HS-5 (cell line): ENCODE data around the gene GLRA1.
"Not testable (repeated sequence)": the region's sequence is repeated elsewhere in the genome, so short reads cannot be mapped to it uniquely, and the experiment has no call there.

Experiments used
- DNase-seq: peaks from one replicate; pipeline ENCODE4 v3.0.0-alpha.2; 2012; ENCODE audit warnings: low read depth

Gene GLRA1

DNA sequence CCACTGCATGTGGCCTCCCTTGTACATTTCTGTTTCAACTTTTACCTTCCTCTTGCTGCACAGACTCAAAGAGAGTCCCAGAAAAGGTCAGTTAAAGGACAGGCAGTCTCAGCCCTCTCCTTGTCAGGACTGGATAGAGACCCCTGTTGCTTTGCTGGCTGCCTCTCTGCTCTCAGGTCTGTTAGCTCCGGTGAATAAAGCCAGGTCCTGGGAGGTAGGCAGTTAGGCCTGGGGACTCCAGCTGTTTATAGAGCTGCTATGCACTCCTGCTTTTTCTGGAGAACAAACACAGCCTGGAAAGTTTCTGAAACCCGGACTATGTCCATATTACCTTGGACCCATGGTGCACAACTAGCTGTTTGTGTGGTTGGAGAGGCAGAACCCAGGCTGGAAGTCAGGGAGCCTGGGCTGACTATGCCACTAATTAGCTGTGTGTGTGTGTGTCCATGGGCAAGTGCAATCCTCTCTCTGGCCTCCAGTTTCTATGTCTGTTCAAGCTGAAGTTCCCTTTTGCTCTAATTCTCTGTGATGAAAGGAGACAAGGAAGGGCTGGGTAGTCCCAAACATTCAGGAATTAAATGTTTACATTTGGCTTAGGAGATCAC is 42.9 kb downstream of the GLRA1 start:
- no peak for DNase-seq

DNA sequence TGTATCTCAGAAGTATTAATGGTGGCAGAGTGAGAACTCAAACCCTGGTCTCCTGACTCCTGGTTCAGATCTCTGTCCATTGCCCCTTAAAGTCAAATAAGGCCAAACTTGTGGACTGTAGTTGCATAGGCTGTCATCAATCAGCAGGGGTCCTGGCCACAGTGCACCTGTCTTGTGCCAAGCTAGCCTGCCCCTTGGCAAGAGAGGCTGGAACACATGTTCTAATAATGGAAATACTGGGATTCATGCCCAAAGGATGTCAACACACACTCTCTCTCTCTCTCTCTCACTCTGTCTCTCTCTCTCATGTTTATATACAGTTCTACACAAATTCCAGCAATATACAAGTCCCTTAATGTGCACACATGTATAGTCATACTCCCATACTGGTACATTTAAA is 44.3 kb downstream of the GLRA1 start:
- DNase-seq, result no peak

DNA sequence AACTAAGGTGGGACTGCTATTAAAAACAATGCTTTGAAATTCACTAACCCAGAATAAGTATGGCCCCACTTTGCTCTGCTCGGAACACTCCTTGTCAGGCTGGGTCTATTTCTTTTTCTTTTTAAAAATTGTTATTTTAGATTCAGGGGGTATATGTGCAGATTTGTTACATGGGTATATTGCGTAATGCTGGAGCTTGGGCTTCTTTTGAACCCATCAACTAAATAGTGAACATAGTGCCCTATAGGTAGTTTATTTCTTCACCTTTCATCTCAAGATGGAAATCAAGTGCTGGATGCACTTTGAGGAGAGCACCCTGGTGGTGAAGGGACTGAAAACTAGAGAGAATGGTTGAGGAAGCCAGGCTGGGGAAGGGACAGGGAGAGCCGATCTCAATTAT is 51.0 kb downstream of the GLRA1 start:
- DNase-seq, result no peak

DNA sequence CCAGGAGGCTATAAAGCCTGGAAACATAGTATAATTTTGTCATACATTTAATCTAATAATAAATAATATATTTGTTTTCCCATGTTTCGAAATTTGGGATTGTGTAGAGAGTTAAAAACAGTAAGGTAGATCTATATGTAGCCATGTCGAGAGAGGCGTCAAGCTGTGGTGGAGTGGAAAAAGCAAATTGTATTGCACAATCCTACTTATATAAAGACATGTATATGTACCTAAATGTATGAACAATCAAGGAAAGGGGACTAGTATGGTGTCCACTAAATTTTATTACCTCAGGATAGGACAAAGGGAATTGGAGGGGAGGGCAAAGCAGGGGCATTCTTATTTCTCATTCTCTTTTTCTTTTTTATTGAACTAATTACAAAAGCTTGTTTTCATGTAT is 52.0 kb downstream of the GLRA1 start:
- no peak for DNase-seq

DNA sequence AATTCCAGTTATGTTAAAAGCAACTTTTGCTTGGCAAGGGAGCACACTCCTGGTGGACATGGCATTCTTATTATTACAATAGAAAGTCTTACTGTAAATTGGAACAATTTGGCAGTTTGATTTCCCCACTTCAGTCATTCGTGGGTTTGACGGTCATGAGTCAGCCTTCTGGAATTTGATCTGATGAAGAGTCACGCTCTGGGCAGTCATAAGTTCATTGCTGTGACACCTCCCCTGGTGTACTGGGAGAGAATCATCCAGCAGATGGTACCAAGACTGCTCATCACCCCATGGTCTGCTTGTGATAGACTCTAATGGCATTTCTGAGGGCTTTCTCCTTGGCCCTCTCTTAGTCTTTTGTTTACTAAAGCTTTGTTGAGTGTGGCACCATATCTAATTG is 53.8 kb downstream of the GLRA1 start:
- peak; percentile 98 for DNase-seq

DNA sequence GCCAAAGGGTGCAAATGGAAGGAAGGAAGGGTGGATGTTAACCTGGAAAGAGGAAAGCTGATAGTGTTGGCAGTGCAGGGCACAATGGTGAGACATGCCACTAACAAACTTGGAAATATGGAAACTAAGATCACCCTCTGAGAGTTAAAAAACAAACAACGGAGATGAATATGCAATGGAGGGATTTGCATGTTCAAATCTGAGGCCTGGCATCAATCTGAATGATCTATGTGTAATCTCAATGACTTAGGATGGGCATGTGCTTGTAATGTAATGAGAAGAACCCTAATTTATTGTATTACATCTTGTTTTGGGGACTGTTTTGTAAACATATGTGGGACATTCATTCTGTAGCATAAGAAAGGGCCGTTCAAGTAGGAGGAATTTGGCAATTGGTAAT is 54.4 kb downstream of the GLRA1 start:
- no peak for DNase-seq

DNA sequence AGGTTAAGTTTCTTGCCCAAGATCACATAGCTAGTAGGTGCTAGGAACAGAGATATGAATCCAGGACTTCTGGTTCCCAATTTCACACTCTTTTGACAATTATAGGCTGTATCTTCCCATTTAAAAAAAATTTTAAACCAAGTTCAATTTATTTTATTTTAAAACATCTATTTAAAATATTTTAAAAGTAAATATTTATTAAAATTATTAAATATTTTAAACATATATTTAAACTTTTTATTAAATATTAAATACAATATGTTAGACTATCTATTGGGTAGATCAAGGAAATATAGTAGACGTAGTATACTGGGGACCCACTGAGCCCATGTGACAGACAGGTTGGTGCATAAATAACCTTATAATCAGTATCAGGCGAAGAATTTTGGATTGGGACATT is 54.8 kb downstream of the GLRA1 start:
- DNase-seq, result no peak

DNA sequence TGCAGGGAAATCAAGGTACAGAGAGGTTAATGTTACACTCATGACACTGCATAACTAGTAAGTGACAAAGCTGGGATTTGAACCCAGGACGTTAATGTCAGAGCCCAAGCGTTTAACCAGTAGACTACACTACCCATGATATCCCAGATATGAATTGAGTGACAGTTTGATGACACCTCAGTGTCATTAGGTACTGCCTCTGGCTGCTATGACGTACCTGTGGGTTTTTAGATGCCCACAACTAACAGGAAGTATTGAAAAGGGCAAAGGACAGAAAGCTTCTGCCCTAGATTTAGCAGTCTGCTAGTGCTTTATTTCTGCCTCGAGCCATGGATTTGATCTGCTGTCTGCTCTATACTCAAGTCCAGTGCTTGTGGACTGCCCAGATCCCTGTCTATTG is 56.2 kb downstream of the GLRA1 start:
- DNase-seq, result no peak

DNA sequence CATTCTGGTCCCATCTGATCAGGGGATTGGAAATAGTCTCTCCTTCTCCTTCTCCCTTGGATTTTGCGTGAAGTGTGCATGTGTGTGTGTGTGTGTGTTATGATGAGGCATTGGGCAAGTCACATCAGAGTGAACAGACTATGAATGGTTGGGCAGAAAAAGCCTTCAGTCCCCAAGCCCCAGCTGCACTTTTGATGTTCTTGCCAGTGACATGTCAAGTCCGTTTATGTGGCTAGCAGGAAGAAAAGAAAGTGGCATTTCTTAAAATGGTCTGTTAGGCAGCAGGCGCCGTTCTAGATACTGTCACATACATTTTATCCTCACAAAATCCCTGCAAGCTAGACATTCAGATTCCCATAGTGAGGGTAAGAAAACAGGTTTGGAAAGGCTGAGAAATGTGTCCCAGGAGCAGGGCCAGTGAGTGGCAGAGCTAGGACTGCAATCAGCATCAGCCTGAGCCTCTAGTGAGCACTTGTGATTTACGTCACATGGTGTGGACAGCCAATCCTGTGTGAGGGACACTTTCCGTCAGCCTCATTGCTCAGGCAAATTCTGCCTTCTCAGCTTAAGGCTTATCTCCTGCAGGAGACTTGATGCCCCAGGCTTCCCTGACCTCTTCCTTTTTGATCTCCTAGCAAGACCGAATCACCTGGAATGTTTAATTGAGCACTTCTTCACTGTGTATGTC is 60.4 kb downstream of the GLRA1 start:
- no peak for DNase-seq

DNA sequence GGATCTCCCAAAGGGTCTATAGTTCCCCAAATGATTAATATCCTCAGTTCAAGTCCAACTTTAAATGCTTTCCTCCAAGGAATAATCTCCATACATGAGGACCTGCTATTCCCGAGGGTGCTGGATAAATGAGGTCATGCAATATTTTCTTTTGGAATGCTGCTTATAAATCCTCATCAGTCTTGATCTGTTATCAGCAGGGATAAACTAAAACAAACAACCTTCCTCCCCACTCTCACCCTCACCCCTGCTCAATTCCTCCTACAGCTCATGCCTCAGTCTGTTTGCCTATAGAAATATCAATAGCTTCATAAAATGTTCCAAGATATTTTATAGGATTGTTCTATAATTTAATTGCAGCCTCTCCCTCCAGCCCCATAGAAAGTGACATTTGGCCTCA is 61.1 kb downstream of the GLRA1 start:
- DNase-seq, result no peak

DNA sequence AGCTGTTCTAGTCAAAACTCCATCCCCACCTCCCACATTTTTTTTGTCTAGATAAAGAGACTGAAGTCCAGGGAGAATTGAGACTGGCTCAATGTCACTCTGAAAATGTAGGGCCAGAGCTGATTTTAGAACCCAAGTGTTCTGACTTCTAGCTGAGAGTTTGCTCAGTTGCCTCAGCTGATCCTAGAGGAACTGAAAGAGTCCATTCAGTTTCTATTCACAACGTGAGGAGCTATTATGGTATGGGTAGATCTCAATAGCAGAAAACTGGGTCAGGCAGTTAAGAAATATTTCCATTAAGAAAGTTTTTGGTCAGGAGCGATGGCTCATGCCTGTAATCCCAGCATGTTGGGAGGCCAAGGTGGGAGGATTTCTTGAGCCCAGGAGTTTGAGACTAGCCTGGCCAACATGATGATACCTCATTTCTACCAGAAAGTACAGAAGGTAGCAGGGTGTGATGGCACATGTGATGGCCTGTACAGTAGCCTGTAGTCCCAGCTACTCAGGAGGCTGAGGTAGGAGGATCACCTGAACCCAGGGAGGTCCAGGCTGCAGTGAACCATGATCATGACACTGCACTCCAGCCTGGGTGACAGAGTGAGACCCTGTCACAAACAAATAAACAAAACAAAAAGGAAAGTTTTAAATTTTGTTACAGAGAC is 61.7 kb downstream of the GLRA1 start:
- no peak for DNase-seq

DNA sequence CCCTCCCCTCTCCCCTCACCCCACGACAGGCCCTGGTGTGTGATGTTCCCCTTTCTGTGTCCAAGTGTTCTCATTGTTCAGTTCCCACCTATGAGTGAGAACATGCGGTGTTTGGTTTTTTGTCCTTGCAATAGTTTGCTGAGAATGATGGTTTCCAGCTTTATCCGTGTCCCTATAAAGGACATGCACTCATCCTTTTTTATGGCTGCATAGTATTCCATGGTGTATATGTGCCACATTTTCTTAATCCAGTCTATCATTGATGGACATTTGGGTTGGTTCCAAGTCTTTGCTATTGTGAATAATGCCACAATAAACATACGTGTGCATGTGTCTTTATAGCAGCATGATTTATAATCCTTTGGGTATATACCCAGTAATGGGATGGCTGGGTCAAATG is 63.8 kb downstream of the GLRA1 start:
- DNase-seq, result not testable (repeated sequence)

DNA sequence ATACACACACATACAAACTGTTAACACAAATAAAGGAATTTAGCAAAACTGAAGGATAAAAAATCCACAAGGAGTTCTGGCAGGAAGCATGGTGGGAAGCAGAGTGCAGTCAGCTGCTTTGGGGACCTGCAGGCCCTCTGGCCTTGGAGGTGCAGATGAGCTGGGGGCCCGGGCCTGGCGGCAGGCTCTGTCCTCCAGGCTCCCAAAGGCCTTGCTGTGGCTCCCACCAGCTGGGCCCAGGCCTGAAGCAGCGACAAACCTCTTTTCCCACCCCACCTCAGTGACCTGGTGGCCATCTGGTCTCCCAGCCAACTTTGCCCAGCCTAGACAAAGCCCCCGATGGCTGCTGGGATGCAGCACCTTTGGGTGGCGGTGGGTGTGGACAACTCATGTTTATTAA is 67.8 kb downstream of the GLRA1 start:
- DNase-seq, result no peak

DNA sequence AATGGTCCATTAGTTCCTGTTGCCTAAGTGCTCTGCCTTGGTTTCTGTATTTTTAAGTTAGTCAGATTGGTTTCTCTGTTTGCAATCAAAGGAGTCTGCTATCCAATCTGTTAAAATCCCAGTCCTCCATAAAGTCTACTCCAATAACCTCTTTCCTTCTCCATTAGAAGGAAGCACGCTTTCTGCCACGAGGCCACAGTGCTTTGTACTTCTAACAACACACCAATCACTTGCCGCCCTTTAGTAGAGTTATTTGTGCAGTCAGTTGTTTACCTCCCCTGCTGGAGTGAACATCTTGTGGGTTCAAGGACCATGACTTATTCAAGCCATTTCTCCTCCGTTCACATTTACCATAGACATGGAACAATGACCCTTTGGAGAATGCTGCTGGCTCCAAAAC is 69.0 kb downstream of the GLRA1 start:
- no peak for DNase-seq

DNA sequence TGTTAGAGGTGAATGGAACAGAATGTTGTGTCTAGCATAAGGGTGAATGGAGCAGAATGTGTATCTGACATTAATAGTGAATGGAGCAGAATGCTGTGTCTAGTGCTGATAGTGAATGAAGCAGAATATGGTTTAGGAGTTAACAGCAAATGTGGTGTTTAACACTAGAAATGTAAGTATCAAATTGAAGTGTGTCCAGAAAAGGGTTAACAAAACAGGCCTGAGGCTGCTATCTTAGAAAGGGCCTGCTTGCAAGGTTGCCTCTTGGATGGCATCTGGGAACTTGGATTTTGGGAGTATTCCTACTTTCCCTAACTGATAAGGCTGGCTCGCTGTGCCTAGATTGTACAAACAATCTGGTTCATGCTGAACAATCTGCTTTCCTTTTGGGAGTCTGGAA is 76.8 kb downstream of the GLRA1 start:
- DNase-seq, result no peak

DNA sequence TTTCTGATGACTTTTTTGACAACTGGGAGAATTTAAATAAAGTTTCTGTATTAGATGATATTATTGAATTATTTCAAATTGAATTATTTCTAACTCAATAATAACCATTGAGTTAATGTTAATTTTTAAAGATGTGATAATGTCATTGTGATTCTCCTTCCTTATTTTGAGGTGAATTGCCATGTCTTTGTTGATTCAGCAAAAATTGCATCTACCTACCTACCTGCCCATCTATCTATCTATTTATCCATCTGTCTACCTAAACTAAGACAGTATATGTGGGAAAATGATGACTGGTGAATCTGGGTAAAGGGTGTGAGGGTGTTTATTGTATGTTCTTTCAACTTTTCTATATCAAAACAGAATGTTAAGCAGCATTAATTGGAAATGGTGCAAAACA is 77.9 kb downstream of the GLRA1 start:
- no peak for DNase-seq

DNA sequence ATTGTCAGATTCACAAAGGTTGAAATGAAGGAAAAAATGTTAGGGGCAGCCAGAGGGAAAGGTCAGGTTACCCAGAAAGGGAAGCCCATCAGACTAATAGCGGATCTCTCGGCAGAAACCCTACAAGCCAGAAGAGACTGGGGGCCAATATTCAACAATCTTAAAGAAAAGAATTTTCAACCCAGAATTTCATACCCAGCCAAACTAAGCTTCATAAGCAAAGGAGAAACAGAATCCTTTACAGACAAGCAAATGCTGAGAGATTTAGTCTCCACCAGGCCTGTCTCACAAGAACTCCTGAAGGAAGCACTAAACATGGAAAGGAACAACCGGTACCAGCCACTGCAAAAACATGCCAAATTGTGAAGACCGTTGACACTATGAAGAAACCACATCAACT is 91.8 kb downstream of the GLRA1 start:
- not testable (repeated sequence) for DNase-seq

DNA sequence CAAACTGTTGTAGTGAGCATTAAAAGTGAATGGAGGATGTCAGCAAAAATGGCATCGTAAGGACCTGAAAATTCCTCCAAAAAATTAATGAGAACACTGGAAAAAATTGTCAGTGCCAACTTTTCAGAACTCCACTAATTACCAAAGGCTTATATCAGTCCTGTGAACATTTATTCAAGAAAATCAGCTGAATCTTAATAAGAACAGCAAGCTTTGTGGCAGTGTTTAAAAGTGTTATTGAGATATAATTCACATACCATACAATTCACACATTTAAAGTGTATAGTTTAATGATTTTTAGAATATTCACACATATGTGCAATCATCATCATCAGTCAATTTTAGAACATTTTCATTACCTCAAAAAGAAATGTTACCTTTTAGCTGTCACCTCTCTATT is 95.3 kb downstream of the GLRA1 start:
- no peak for DNase-seq

DNA sequence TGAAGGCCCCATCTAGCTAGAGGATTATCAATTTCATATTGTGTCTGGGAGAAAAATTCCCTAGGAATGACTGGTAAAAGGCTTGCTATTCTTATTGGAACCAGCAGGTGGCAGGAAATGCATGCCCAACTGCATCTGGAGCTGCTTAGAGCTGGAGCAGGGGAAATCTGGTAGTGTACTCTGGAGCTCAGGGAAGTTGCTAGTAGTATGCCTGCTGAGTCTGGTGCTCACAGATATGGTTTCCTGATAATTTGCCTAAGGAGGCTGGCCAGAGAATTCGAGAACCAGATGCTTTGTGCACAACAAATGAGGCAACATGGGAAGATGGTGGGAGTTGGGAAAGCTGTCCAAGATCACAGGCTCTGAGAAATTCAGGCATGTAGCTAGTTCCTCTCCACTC is 99.2 kb downstream of the GLRA1 start:
- peak; percentile 32 for DNase-seq

DNA sequence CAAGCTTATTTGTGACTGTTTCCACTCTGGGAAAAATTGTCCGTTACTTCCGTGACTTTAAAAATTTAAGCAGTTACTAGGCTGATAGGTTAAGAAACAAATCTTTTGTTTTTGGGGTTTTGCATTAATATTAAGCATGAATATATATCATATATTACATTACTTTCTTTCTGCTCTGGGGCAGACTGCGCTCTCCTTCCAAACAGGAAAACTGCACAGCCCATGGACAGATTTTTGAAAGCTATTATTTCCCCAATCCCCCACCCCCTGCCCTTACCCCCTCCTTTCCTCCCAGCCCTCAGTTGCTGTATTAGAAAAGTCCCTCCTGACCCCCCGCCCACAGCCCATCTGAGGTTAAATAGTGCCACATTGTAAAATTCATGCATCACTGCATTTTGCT is 102.5 kb downstream of the GLRA1 start:
- no peak for DNase-seq

DNA sequence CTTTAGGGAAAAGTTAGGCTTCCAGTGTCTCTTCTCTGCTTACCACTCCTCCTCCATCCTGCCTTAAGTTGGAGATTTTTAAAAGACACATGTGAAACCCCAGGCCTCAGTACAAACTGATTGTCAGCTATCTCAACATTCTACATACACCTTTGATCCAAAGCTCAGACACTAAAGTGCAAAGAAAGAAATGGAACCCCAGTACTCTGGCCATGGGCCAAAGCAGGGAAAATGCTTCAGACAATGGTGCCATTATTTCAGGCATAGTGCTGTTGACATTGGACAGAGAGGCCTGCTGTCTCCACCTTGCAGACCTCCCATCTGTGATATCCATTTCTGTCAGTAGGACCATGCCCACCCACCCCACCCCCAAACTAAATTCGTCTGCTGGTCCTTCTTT is 103.7 kb downstream of the GLRA1 start:
- DNase-seq, result no peak

DNA sequence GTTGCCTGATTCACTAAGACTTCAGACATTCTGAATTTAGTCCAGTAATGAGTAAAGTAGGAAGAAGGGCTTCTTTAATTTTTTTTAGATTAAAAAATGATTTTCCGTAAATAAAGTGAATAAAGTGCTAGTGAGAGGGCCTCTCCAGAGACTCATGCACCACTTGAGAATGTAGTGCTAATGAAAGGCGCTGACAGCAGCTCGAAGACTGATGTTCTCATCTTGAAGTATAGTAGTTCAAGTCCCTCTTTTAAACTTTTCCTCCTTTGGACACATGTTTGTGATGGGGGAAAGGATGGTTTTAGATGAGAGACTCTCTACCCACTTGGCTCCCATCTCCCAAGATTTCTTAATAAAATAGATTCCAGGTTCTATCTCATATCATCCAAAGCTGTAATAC is 104.4 kb downstream of the GLRA1 start:
- no peak for DNase-seq

DNA sequence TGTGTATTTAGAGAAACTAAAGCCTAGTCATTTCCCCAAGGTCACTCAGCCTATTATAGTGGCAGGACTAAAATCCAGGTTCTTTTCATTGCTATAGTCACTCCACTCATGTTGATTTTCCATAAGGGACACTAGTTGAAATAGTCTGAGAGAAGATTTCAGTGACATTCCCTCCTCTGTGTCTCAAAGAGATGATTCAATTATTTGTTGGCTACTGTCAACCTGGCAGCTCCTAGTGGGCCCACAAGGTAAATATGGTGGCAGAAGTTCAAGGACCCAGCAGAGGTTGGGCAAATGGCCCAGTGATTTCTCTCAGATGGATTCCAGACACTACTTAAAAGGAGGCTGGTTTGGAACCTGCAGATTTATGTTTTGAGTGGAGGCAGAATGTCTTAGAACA is 104.8 kb downstream of the GLRA1 start:
- no peak for DNase-seq

DNA sequence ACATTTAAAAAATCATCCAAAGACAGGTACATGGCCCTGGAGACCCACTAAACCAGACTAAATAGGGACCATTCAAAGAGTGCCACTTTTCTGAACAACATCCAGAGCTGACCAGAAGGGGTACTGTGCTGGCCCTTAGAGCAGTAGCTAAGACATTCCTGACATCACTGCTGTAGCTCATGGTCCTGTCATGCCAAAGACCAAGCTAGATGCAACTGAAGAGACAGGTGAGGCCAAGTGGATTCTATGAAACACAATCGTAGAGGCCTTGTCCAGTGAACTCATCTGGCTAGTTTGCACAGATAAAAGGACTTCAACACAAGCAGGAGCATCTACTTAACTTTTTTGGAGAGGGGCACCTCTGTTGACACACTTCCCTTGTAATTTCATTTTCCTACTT is 109.6 kb downstream of the GLRA1 start:
- no peak for DNase-seq
